Endothelial cell of umbilical vein (primary cell): Measurements from ENCODE around the gene ARMH4.

Experiments
- EZH2 ChIP-seq: IDR thresholded peaks from 2 replicates; pipeline ENCODE4 v1.6.1; 2012; ENCODE audit warnings: borderline replicate concordance, low read depth, mild to moderate bottlenecking, moderate library complexity, low read length, inconsistent platforms; ENCODE audit not compliant: severe bottlenecking
- MAX ChIP-seq: IDR thresholded peaks from 2 replicates; pipeline ENCODE4 v1.6.1; 2011; ENCODE audit not compliant: insufficient read depth, insufficient read length
- POLR2AphosphoS5 ChIP-seq: IDR thresholded peaks from 2 replicates; pipeline ENCODE4 v1.6.1; 2012; ENCODE audit warnings: low read depth, mild to moderate bottlenecking, control low read depth, low read length, moderate library complexity; ENCODE audit not compliant: insufficient read depth
- TF ChIP-seq, protein P1 (sequence below), 2 donors: IDR thresholded peaks; 1 replicate in 1 of 2; 2 replicates in 1 of 2; pipeline ENCODE4 v1.5.1; 2011; ENCODE audit warnings: low read length in 2 of 2, mild to moderate bottlenecking in 2 of 2, moderate library complexity in 2 of 2, control low read depth in 1 of 2, inconsistent platforms in 1 of 2, low read depth in 1 of 2; ENCODE audit not compliant: insufficient read depth in 1 of 2; ENCODE audit errors: extremely low read depth in 1 of 2

- TF ChIP-seq, protein P1, sequence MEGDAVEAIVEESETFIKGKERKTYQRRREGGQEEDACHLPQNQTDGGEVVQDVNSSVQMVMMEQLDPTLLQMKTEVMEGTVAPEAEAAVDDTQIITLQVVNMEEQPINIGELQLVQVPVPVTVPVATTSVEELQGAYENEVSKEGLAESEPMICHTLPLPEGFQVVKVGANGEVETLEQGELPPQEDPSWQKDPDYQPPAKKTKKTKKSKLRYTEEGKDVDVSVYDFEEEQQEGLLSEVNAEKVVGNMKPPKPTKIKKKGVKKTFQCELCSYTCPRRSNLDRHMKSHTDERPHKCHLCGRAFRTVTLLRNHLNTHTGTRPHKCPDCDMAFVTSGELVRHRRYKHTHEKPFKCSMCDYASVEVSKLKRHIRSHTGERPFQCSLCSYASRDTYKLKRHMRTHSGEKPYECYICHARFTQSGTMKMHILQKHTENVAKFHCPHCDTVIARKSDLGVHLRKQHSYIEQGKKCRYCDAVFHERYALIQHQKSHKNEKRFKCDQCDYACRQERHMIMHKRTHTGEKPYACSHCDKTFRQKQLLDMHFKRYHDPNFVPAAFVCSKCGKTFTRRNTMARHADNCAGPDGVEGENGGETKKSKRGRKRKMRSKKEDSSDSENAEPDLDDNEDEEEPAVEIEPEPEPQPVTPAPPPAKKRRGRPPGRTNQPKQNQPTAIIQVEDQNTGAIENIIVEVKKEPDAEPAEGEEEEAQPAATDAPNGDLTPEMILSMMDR (IDR thresholded peaks at IDR 0.05; ENCODE audit: extremely low read depth in 1 of 2, insufficient read depth in 1 of 2, low read depth in 1 of 2, low read length in 2 of 2) = no peak
- TF ChIP-seq POLR2AphosphoS5 (no peak), EZH2 (no peak), MAX (no peak)
Measured at GRCh38 chr14:58060898-58061297, 91.1 kb downstream of the ARMH4 start.
